Spleen (tissue), 11 donors: ENCODE results near the gene C5. TPM values are rescaled to one million over a fixed set of nuclear protein-coding genes. Genes with fewer than 3 reads are reported as not detected.

Experiments used
- DNase-seq: peaks from one replicate; pipeline ENCODE4 v3.0.0-alpha.2; 2020
- H3K27ac ChIP-seq, 8 donors: fragments of 200-600 bp; sonication (generic) in 7 of 8; 1 replicate in 4 of 8; 2 replicates in 4 of 8; pipeline versions ENCODE4 v1.5.0 to v1.8.0; 2016 to 2021; ENCODE audit warnings: inconsistent platforms in 4 of 8, mild to moderate bottlenecking in 4 of 8, moderate library complexity in 1 of 8
- H3K27me3 ChIP-seq, 7 donors: fragments of 200-600 bp; sonication (generic) in 6 of 7; replicated peaks in 1 of 7; 1 replicate in 4 of 7; 2 replicates in 3 of 7; pipeline versions ENCODE4 v1.5.0 to v1.8.0; 2016 to 2021; ENCODE audit warnings: inconsistent platforms in 3 of 7, mild to moderate bottlenecking in 1 of 7
- H3K36me3 ChIP-seq, 6 donors: fragments of 200-600 bp; sonication (generic) in 5 of 6; 1 replicate in 4 of 6; 2 replicates in 2 of 6; pipeline versions ENCODE4 v1.5.0 to v1.8.0; 2016 to 2021; ENCODE audit warnings: inconsistent platforms in 2 of 6
- H3K4me1 ChIP-seq, 6 donors: fragments of 200-600 bp; sonication (generic) in 5 of 6; 1 replicate in 3 of 6; 2 replicates in 3 of 6; pipeline versions ENCODE4 v1.5.0 to v1.8.0; 2016 to 2021; ENCODE audit warnings: inconsistent platforms in 3 of 6
- H3K4me3 ChIP-seq, 8 donors: fragments of 200-600 bp; sonication (generic) in 7 of 8; 1 replicate in 4 of 8; 2 replicates in 4 of 8; pipeline versions ENCODE4 v1.5.0 to v1.8.0; 2016 to 2021; ENCODE audit warnings: inconsistent platforms in 4 of 8, mild to moderate bottlenecking in 4 of 8, moderate library complexity in 2 of 8
- H3K9me3 ChIP-seq, 8 donors: fragments of 200-600 bp; sonication (generic) in 7 of 8; 1 replicate in 4 of 8; 2 replicates in 4 of 8; pipeline versions ENCODE4 v1.5.0 to v1.8.0; 2016 to 2021; ENCODE audit warnings: inconsistent platforms in 4 of 8
- POLR2A ChIP-seq, 3 donors: fragments of 450-650 bp; IDR thresholded peaks; one replicate each; pipeline ENCODE4 v1.5.1; 2017; ENCODE audit warnings: antibody characterized with exemption in 3 of 3, mild to moderate bottlenecking in 1 of 3
- POLR2AphosphoS5 ChIP-seq, 3 donors: sonication (generic); formaldehyde crosslinking; IDR thresholded peaks; one replicate each; pipeline ENCODE4 v1.5.1; 2017; ENCODE audit warnings: antibody characterized with exemption in 3 of 3
- WGBS, 5 donors: extraction: QIAGEN DNeasy Blood & Tissue Kit in 3 of 5; methylation state at CpG; one replicate each; pipeline versions ENCODE4 v1.1.5 to v1.1.7; 2013 to 2018; 5-methylcytosine and 5-hydroxymethylcytosine counted together
- intact Hi-C: fragments of 100-400 bp; cut with DNase I; formaldehyde crosslinking; loops from one replicate; pipeline ENCODE4 v1.15.0; 2023; ENCODE audit warnings: low total_unique reads
- polyA plus RNA-seq, 3 donors: library from polyadenylated mRNA; stranded (reverse); fragments of 200-250 nt; gene quantifications; one replicate each; pipeline ENCODE4 v1.2.1, GENCODE V29; 2013
- total RNA-seq, 7 donors: library from RNA; depleted of rRNA in 3 of 7; stranded (reverse); fragments of >200 nt in 3 of 7; fragmentation: NEBNext Ultra II Directional in 4 of 7; extraction: Animal tissue kit (Norgen Biotek cat#: 25700) in 4 of 7; gene quantifications; one replicate each; pipeline versions ENCODE4 v1.1.0 to v1.2.1, GENCODE V29; 2016 to 2021
- TF ChIP-seq, protein P1 (sequence below), 11 experiments: fragments of 200-600 bp in 7 of 11; fragments of 450-650 bp in 4 of 11; sonication (generic) in 4 of 11; IDR thresholded peaks in 8 of 11; conservative IDR thresholded peaks in 3 of 11; 1 replicate in 7 of 11; 2 replicates in 4 of 11; pipeline versions ENCODE4 v1.4.0 to v1.8.0; 2016 to 2021; ENCODE audit warnings: antibody characterized with exemption in 11 of 11, inconsistent platforms in 4 of 11, mild to moderate bottlenecking in 1 of 11
- donor health status: healthy with polysubstance abuse.
- donor health status: DM: no; HTN: no; CAD: no; lungs with moderate emphysema.
- donor health status: DM: no; HTN: no; CAD: no.
- donor health status: Bipolar disorder and iron deficiency.
- donor health status: healthy.
- donor health status: DM: no; HTN: no; CAD: no.
- donor health status: DM: yes; HTN: yes; CAD: no.

The C5 gene
- total and polyA plus RNA-seq, 10 donors = 1.2 to 10.4 (median 2.9) TPM

DNA sequence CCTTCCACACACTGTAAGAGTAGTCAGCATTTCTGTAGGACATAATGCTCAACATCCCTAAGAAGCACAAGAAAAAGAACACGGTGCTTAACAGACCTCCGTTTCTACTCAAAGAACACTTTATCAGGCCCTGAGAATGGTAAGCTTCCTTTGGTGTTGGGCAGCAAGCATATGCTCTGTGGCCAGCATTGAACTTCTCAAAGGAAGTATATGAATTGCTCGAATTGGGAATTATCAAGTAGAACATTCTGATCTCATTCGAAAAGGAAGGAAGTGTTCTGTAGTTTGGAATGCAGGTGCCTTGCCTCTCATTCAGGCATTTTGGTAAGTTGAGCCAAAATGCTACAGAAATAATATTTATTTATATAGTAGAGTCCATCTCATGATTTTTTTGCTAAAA lies 61.0 kb downstream of the C5 start:
- Histone ChIP-seq H3K27me3 (no peaks in the 10 kb centered on the region), H3K4me1 (no peaks in the 10 kb centered on the region), H3K36me3 (no peaks in the 10 kb centered on the region), H3K27ac (no peak overlapping the region), H3K9me3 (no peaks in the 10 kb centered on the region), H3K4me3 (no peak overlapping the region)
- intact Hi-C loops = no loop called here
- TF ChIP-seq POLR2AphosphoS5 (IDR thresholded peaks at IDR 0.05) (no peak), POLR2A (IDR thresholded peaks at IDR 0.05) (no peak)
- TF ChIP-seq, protein P1, sequence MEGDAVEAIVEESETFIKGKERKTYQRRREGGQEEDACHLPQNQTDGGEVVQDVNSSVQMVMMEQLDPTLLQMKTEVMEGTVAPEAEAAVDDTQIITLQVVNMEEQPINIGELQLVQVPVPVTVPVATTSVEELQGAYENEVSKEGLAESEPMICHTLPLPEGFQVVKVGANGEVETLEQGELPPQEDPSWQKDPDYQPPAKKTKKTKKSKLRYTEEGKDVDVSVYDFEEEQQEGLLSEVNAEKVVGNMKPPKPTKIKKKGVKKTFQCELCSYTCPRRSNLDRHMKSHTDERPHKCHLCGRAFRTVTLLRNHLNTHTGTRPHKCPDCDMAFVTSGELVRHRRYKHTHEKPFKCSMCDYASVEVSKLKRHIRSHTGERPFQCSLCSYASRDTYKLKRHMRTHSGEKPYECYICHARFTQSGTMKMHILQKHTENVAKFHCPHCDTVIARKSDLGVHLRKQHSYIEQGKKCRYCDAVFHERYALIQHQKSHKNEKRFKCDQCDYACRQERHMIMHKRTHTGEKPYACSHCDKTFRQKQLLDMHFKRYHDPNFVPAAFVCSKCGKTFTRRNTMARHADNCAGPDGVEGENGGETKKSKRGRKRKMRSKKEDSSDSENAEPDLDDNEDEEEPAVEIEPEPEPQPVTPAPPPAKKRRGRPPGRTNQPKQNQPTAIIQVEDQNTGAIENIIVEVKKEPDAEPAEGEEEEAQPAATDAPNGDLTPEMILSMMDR (IDR thresholded peaks at IDR 0.05 in 8 of 11, conservative IDR thresholded peaks at IDR 0.05 in 3 of 11) = no peak
- no peak for DNase-seq
- 73 to 88% (median 80%) methylated on average over 4 of the region's 4 CpGs for WGBS, 5 donors

DNA sequence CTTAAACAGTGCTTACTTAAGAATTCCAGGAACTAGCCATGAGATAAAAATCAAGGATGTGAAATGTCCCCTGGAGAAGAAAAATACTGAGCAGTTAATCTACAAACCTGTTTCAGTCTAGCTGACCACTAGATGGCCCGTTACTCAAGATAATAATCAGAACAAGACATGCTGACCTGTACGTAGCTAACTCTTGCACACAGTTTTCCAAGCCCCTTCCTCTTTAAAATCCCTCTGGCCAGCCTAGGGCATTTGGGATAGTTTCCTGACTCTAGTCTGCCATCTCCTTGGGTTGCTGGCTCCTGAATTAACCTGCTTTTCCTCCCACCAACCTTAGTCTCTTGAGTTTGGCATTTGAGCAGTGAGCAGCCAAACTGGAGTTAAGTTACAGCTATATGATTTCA lies 64.3 kb downstream of the C5 start:
- no peak overlapping the region for H3K4me3 ChIP-seq
- TF ChIP-seq POLR2AphosphoS5 (IDR thresholded peaks at IDR 0.05) (no peak), POLR2A (IDR thresholded peaks at IDR 0.05) (no peak)
- TF ChIP-seq, protein P1 (IDR thresholded peaks at IDR 0.05 in 8 of 11, conservative IDR thresholded peaks at IDR 0.05 in 3 of 11) = peak in 6 of 11 experiments; percentile 18 to 36 (median 28)
- peaks cover 0 to 4% (median 2%) of the 10 kb centered on the region in 6 donors for H3K4me1 ChIP-seq
- H3K9me3 ChIP-seq = no peaks in the 10 kb centered on the region
- H3K27ac ChIP-seq = no peak overlapping the region
- intact Hi-C loops = no loop called here
- 19 to 45% (median 32%) methylated on average over 2 of the region's 2 CpGs for WGBS, 5 donors
- no peaks in the 10 kb centered on the region for H3K36me3 ChIP-seq
- no peak for DNase-seq
- H3K27me3 ChIP-seq = no peaks in the 10 kb centered on the region

- DNase-seq = no peak
- intact Hi-C loops = no loop called here
- Histone ChIP-seq H3K9me3 (no peaks in the 10 kb centered on the region), H3K36me3 (no peaks in the 10 kb centered on the region), H3K27ac (no peak overlapping the region), H3K4me3 (no peak overlapping the region), H3K27me3 (no peaks in the 10 kb centered on the region), H3K4me1 (peaks cover 0 to 4% (median 2%) of the 10 kb centered on the region in 6 donors)
- TF ChIP-seq POLR2A (IDR thresholded peaks at IDR 0.05) = no peak
- TF ChIP-seq, protein P1 (IDR thresholded peaks at IDR 0.05 in 8 of 11, conservative IDR thresholded peaks at IDR 0.05 in 3 of 11) = no peak
- 81 to 87% (median 81%) methylated on average over 3 of the region's 3 CpGs for WGBS, 5 donors
Observed at GRCh38 chr9:120983259-120983837, 66.7 kb downstream of the C5 start.

DNA sequence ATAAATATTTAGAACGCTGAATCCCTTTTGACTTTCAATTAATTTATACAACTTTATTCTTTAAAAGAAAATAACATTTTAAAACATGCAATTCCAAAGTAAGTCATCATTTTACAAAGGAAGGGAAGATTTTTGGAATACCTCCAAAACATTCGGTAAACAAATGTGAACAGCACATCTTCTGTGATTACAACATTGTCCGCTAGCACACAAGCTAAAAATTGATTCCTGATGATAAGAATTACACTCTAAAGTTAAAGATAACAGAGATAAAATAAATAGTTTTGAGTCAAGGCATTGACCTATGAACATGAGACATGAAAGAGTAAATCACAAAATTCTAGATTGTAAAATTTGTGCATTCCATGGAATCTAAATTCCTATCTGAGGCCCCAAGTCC lies 67.2 kb downstream of the C5 start:
- no peaks in the 10 kb centered on the region for H3K27me3 ChIP-seq
- TF ChIP-seq POLR2A (IDR thresholded peaks at IDR 0.05) (no peak), POLR2AphosphoS5 (IDR thresholded peaks at IDR 0.05) (no peak)
- TF ChIP-seq, protein P1 (IDR thresholded peaks at IDR 0.05 in 8 of 11, conservative IDR thresholded peaks at IDR 0.05 in 3 of 11) = no peak
- 75 to 80% (median 76%) methylated on average over 3 of the region's 3 CpGs for WGBS, 5 donors
- peaks cover 0 to 4% (median 2%) of the 10 kb centered on the region in 6 donors for H3K4me1 ChIP-seq
- no peaks in the 10 kb centered on the region for H3K36me3 ChIP-seq
- H3K27ac ChIP-seq = no peak overlapping the region
- DNase-seq = no peak
- H3K4me3 ChIP-seq = no peak overlapping the region
- no peaks in the 10 kb centered on the region for H3K9me3 ChIP-seq
- intact Hi-C loops = no loop called here
